Activated CD4-positive, alpha-beta T cell treated with anti-CD3 and anti-CD28 coated beads, Interleukin-2, amount 50 U/mL, for 1 hour (primary cell): ENCODE data around the gene TUBGCP2.
"Not testable (repeated sequence)": the region's sequence is repeated elsewhere in the genome, so short reads cannot be mapped to it uniquely, and the experiment has no call there.

Experiments
- DNase-seq: peaks from one replicate; pipeline ENCODE4 v3.0.0-alpha.2; 2020

Gene TUBGCP2

GRCh38 chr10:133324857-133325260 lies 16.2 kb upstream of the TUBGCP2 start:
- DNase-seq = no peak

- peak; percentile 62 for DNase-seq
Observed at GRCh38 chr10:133324198-133324792, 15.6 kb upstream of the TUBGCP2 start.

DNA sequence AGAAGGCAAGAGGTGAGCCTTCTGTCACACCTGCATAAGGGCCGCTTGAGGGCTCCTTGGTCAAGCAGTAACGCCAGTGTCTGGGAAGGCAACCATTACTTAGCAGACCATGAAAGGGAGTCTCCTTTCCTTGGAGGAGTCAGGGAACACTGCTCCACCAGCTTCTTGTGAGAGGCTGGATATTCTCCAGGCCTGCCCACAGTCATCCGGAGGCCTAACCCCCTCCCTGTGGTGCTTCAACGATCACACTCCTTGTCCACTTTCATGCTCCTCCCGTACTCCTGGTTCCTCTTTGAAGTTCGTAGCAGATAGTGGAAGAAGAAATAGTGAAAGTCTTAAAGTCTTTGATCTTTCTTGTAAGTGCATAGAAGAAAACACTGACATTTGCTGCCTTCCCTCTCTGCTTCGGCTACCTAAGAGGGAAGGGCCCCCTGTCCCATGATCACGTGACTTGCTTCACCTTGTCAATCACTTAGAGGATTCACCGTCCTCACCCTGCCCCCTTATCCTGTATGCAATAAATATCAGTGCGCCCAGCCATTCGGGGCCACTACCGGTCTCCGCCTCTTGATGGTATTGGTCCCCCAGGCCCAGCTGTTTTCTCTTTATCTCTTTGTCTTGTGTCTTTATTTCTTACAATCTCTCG lies 13.5 kb upstream of the TUBGCP2 start:
- not testable (repeated sequence) for DNase-seq

DNA sequence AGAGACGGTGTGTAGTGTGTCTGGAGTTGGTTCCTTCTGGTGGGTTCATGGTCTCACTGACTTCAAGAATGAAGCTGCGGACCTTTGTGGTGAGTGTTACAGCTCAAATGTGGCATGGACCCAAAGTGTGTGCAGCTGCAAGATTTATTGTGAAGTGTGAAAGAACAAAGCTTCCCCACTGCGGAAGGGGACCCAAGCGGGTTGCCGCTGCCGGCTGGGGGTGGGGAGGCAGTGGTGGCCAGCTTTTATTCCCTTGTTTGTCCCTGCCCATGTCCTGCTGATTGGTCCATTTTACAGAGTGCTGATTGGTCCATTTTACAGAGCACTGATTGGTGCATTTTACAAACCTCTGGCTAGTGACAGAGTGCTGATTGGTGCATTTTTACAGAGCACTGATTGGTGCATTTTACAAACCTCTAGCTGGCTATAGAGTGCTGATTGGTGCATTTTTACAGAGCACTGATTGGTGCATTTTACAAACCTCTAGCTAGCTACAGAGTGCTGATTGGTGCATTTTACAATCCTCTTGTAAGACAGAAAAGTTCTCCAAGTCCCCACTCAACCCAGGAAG lies 12.3 kb upstream of the TUBGCP2 start:
- not testable (repeated sequence) for DNase-seq

- DNase-seq = peak; percentile 70
Observed at GRCh38 chr10:133318494-133319127, 9.9 kb upstream of the TUBGCP2 start.

DNA sequence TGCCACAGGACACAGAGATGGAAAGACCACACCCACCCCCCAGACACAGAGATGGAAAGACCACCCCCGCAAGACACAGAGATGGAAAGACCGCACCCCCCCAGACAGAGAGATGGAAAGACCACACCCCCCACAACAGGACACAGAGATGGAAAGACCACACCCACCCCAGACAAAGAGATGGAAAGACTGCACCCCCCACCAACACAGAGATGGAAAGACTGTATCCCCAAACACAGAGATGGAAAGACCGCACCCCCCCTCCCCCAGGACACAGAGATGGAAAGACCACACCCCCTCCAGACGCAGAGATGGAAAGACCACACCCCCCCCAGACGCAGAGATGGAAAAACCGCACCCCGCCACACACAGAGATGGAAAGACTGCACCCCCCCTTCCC lies 8.1 kb upstream of the TUBGCP2 start:
- DNase-seq = no peak

- no peak for DNase-seq
Observed at GRCh38 chr10:133316266-133316665, 7.6 kb upstream of the TUBGCP2 start.

DNA sequence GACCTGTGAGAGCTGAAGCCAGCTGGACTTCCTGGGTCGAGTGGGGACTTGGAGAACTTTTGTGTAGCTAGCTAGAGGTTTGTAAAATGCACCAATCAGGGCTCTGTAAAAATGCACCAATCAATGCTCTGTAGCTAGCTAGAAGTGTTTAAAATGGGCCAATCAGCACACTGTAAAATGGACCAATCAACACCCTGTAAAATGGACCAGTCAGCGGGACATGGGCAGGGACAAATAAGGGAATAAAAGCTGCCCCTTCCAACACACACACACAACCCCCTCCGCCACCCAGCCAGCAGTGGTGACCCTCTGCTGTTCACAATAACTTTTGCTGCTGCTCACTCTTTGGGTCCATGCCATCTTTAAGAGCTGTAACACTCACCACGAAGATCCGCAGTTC lies 7.2 kb upstream of the TUBGCP2 start:
- no peak for DNase-seq

DNA sequence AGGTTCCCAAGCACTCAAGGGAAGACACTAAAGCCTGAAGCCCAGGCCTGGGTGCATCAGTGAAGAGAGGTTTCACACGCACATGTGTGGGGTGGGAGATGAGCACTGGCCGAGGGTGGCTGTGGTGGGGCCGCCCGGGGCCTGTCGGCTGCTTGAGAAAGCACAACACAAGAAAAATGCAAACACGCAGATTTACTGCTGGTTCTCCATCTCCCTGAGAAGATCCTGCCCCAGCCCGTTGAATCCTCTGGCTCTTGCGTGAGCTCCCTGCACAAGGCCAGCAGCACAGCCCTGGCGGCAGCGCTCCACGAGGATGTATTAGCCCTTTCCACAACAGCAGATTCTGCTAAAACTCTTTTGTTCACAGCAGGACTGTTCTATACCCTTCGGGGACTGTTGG lies 6.2 kb upstream of the TUBGCP2 start:
- DNase-seq = no peak

GRCh38 chr10:133313192-133313591 lies 4.5 kb upstream of the TUBGCP2 start:
- DNase-seq = no peak

- no peak for DNase-seq
Observed at GRCh38 chr10:133312769-133313145, 4.1 kb upstream of the TUBGCP2 start.

DNA sequence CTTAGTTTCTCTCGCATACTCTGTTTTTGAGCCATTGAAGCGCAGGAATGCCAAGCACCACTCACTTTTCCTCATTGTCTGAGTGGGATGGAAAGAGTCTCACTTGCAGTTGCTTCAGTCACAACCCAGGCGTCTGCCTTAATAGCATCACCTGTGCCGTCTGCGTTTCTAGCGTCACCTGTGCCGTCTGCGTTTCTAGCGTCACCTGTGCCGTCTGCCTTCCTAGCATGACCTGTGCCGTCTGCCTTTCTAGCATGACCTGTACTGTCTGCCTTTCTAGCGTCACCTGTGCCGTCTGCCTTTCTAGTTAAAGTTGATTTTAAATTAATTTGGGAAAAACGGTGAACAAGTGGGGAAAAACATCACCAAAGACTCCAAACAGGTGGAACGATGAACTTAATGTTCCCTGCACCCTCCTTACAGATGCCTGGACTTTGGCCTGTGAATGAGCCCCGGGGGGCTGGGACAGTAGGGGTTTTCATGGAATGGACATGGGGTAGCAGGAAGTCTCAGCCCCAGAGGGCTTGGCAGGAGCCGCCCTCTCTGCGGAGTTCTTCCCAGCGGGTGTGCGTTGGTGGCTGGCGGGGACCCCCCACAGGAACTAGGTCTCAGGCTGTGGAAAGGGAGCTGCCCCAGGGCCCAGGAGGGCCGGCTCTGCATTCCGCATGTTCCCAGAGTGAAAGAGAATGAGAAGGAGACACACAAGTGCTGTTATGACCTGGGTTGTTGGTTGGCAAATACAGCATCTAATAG lies 3.5 kb upstream of the TUBGCP2 start:
- no peak for DNase-seq

GRCh38 chr10:133311570-133311969 lies 2.9 kb upstream of the TUBGCP2 start:
- DNase-seq = no peak

- DNase-seq = no peak
Observed at GRCh38 chr10:133310789-133311188, 2.1 kb upstream of the TUBGCP2 start.

DNA sequence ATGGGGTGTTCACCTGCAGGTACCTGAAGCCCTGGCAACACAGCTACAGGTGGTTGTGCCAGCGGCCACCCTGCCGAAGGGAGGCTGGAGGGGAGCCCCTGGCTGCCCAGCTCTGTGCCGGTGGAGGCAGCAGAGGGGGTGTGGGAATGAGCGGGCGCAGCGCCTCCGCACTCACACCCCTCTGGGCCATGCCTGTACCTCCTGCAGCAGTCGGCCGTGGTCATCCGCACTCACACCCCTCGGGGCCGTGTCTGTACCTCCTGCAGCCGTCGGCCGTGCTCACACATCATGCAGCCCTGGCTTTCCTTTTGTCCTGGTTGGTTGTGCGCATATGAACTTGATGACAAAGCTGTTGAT lies 1.7 kb upstream of the TUBGCP2 start:
- no peak for DNase-seq

- no peak for DNase-seq
Observed at GRCh38 chr10:133309720-133310398, 1.2 kb upstream of the TUBGCP2 start.

GRCh38 chr10:133309100-133309719 lies 538 bp upstream of the TUBGCP2 start:
- DNase-seq = peak; percentile 97

DNA sequence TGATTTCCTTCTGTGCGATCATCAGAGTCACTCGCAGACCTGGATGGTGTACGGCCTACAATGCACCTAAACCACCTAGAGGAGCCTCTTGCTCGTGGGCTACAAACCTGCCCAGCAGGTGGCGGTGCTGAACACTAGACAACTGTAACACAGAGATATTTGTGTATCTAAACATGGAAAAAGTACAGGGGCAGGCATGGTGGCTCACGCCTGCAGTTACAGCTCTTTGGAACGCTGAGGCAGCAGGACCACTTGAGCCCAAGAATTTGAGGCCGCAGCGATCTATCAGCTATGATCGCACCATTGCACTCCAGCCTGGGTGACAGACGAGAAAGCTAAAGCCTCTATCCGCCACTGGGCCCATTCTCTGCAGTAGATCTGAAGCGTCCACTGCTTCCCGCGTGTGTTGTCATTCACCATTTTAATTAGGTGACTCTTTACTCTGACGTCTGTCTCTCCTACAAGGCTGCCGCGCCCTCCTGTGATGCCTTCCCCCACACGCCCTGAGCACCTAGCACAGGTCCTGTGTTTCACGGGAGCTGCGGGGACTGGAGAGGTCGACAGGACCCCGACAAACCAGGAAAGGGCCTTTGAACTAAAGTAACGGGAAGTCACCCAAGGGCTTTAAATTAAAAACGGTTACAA lies 774 bp downstream of the TUBGCP2 start:
- DNase-seq = peak; percentile 94

DNA sequence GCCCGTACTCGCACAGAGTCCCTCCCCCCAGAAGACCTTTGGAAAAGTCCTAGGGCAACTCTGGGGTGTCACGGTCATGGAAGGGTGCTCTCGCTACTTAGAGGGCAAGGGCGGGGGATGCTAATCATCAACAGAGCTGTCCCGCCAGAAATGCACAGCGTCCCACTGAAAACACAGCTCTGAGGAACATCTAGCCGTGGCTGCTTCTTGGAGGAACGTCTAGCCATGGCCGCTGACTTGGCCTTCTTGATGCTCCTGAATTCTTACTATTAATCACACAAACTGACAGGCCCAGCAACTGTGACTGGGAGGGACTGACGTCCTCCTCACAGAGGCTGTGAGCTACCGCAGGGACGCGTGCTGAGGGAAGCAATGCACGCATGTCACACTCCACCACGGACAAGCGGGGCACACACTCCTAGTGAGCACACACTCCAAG lies 1.7 kb downstream of the TUBGCP2 start:
- no peak for DNase-seq

GRCh38 chr10:133306097-133306476 lies 2.6 kb downstream of the TUBGCP2 start:
- DNase-seq = no peak

GRCh38 chr10:133303206-133303605 lies 5.5 kb downstream of the TUBGCP2 start:
- no peak for DNase-seq

DNA sequence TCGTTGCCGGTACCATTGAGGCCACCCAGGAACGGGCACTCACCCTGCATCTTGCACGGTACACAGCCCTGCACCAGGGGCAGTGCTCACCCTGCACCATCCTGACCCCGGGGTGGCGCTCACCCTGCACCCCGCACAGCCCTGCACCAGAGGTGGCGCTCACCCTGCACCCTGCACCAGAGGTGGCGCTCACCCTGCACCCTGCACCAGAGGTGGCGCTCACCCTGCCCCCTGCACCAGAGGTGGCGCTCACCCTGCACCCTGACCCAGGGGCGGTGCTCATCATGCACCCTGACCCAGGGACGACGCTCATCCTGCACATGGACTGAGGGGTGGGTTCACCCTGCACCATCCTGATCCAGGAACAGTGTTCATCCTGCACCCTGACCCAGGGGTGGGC lies 6.4 kb downstream of the TUBGCP2 start:
- no peak for DNase-seq
